ENCODE measurements around the gene C12orf42.

The C12orf42 gene

GRCh38 chr12:103330672-103331071 lies 165.1 kb downstream of the C12orf42 start:
- Histone ChIP-seq H3K4me1 (no peaks in the 10 kb centered on the region), H3K27ac (no peak overlapping the region), H3K4me3 (no peak overlapping the region), H3K9me3 (no peaks in the 10 kb centered on the region), H3K36me3 (no peaks in the 10 kb centered on the region), H3K27me3 (no peaks in the 10 kb centered on the region)
- no peak for TF ChIP-seq CTCF (IDR thresholded peaks at IDR 0.05)
- intact Hi-C loops (cut with DNase I; ENCODE audit: low total_unique reads) = no loop called here
- no peak for DNase-seq

DNA sequence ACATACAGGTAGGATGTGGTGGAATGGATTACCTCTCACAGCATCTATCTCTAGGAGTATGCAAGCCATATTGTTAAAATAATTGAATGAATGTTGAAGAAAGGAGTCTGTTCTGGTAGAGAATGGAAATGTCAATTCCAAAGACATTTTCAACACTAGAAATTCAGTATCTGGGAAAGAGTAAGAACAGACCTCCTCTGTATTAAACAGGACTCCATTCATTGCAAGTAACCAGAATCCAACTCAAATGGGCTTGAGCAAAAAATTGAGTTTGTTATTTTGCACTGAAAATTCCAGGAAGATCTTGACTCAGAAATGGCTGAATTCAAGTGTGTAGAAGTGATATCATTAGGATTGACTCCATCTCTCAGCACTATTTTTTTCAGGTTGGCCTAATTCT lies 168.1 kb downstream of the C12orf42 start:
- no peak for TF ChIP-seq CTCF (IDR thresholded peaks at IDR 0.05)
- H3K27me3 ChIP-seq = no peaks in the 10 kb centered on the region

GRCh38 chr12:103326190-103326589 lies 169.6 kb downstream of the C12orf42 start:
- H3K9me3 ChIP-seq = no peaks in the 10 kb centered on the region
- no peak overlapping the region for H3K4me3 ChIP-seq
- no peaks in the 10 kb centered on the region for H3K36me3 ChIP-seq
- intact Hi-C loops (cut with DNase I; ENCODE audit: low total_unique reads) = no loop called here
- no peak for DNase-seq
- no peaks in the 10 kb centered on the region for H3K4me1 ChIP-seq
- H3K27ac ChIP-seq = no peak overlapping the region
- H3K27me3 ChIP-seq = no peaks in the 10 kb centered on the region
- TF ChIP-seq CTCF (IDR thresholded peaks at IDR 0.05) = no peak

More for the DNA sequence above, 168.1 kb downstream of the C12orf42 start:
- intact Hi-C loops (cut with DNase I; ENCODE audit: low total_unique reads) = no loop called here
- no peak for DNase-seq
- no peak overlapping the region for H3K4me3 ChIP-seq
- H3K27ac ChIP-seq = no peak overlapping the region
- no peaks in the 10 kb centered on the region for H3K4me1 ChIP-seq
- H3K36me3 ChIP-seq = no peaks in the 10 kb centered on the region
- H3K9me3 ChIP-seq = no peaks in the 10 kb centered on the region

DNA sequence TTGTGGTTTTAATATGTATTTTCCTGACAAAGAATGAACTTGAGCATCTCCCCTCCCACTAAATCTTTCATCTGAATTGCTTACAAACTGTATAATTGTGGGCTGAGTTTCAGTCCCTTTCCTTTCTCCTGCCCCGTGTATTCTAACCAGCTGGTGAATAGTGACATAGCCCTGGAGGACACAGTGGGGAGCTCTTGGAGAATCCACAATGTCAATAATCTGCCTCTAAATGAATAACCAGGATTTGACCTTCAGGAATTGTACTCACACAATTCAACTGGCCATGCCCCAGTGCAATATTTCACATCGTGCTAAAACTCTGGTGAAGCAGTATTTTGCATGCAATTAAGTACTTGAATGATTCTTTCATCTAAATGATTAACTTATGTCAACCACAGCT lies 177.2 kb downstream of the C12orf42 start:
- DNase-seq = no peak
- Histone ChIP-seq H3K9me3 (peaks cover 0 to 10% (median 0%) of the 10 kb centered on the region in 3 donors), H3K4me3 (no peak overlapping the region), H3K36me3 (no peaks in the 10 kb centered on the region), H3K4me1 (no peaks in the 10 kb centered on the region), H3K27me3 (no peaks in the 10 kb centered on the region), H3K27ac (no peak overlapping the region)
- intact Hi-C loops (cut with DNase I; ENCODE audit: low total_unique reads) = no loop called here
- no peak for TF ChIP-seq CTCF (IDR thresholded peaks at IDR 0.05)

DNA sequence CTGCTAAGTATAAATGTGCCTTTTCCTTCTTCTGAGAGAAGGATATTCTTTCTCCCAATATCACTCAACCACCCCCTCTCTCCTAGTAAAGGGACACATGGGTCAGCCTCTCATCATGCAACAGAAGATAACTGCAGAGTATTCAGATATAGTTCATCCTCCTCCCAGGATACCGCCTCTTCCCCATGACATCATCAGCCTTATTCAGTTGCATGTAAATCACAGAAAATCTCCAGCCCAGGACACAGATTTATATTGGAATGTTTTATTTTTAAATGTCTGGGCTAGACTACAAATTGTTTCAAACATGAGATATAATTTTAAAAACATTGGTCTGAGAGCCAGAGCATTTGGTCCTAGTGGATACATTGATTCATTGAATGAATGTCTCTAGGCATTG lies 178.5 kb downstream of the C12orf42 start:
- no peak for TF ChIP-seq CTCF (IDR thresholded peaks at IDR 0.05)
- no peaks in the 10 kb centered on the region for H3K27me3 ChIP-seq
- intact Hi-C loops (cut with DNase I; ENCODE audit: low total_unique reads) = no loop called here
- H3K27ac ChIP-seq = no peak overlapping the region
- H3K9me3 ChIP-seq = peaks cover 0 to 10% (median 0%) of the 10 kb centered on the region in 3 donors
- H3K4me1 ChIP-seq = no peaks in the 10 kb centered on the region
- H3K36me3 ChIP-seq = no peaks in the 10 kb centered on the region
- no peak for DNase-seq
- H3K4me3 ChIP-seq = no peak overlapping the region

DNA sequence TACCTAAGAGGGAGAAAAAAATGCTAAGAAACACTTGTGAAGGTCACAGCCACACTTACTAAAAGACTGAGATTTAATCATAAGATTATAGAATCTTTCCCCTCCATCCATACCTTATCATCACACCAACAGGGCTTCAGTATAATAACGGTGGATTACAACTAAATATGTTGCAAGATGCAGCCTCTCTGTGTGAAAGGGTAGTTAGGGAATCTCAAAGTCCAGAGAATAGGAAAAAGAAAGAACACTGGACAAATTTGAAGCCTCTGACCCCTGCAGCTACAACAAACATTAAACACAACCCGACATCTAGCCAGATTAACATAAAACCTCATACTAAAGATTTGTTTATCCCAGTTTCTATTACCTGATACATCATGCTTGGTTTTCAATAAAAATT lies 181.0 kb downstream of the C12orf42 start:
- no peaks in the 10 kb centered on the region for H3K27me3 ChIP-seq
- no peaks in the 10 kb centered on the region for H3K4me1 ChIP-seq
- H3K36me3 ChIP-seq = no peaks in the 10 kb centered on the region
- intact Hi-C loops (cut with DNase I; ENCODE audit: low total_unique reads) = no loop called here
- no peak overlapping the region for H3K4me3 ChIP-seq
- H3K9me3 ChIP-seq = peaks cover 0 to 10% (median 0%) of the 10 kb centered on the region in 3 donors
- no peak for TF ChIP-seq CTCF (IDR thresholded peaks at IDR 0.05)
- DNase-seq = no peak
- H3K27ac ChIP-seq = no peak overlapping the region

Measured in tibial artery (tissue), 4 donors.